ENCODE data around the gene OSBPL6.

Gene OSBPL6

DNA sequence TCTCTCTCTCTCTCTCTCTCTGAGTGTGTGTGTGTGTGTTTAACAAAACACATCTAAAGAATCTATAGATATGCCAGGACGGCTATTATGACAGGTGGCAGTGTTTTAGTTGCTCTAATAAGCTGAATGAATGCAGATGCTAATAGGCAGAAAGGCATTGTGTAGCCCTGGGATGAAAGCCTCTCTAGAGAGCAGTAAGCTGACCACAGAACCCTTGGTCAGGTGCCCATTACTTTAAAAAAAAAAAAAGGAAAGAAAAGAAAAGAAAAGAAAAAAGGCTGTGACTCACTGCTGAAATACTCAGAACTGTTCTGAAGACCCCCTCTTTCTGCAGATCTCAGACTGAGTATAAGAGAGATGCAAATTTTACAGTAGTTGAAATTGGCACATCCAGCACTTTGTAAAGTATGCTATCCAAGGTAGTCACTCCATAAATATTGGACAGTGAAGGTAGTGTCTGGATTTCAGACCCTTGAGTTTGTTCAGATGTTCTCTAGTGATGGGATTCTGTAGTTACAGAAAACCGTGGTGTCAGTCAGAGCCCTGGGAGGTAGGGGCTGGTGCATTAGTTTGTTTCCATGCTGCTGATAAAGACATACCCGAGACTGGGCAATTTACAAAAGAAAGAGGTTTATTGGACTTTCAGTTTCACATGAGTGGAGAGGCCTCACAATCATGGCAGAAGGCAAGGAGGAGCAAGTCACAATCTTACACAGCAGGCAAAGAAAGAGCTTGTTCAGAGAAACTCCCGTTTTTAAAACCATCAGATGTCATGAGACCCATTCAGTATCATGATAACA lies 30.9 kb downstream of the OSBPL6 start:
- TF ChIP-seq, protein P1, sequence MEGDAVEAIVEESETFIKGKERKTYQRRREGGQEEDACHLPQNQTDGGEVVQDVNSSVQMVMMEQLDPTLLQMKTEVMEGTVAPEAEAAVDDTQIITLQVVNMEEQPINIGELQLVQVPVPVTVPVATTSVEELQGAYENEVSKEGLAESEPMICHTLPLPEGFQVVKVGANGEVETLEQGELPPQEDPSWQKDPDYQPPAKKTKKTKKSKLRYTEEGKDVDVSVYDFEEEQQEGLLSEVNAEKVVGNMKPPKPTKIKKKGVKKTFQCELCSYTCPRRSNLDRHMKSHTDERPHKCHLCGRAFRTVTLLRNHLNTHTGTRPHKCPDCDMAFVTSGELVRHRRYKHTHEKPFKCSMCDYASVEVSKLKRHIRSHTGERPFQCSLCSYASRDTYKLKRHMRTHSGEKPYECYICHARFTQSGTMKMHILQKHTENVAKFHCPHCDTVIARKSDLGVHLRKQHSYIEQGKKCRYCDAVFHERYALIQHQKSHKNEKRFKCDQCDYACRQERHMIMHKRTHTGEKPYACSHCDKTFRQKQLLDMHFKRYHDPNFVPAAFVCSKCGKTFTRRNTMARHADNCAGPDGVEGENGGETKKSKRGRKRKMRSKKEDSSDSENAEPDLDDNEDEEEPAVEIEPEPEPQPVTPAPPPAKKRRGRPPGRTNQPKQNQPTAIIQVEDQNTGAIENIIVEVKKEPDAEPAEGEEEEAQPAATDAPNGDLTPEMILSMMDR (IDR thresholded peaks at IDR 0.05; ENCODE audit: insufficient read depth, missing control alignments): no peak
- no peak for DNase-seq (ENCODE audit: insufficient read length, low spot score)
- no peak for FAIRE-seq

DNA sequence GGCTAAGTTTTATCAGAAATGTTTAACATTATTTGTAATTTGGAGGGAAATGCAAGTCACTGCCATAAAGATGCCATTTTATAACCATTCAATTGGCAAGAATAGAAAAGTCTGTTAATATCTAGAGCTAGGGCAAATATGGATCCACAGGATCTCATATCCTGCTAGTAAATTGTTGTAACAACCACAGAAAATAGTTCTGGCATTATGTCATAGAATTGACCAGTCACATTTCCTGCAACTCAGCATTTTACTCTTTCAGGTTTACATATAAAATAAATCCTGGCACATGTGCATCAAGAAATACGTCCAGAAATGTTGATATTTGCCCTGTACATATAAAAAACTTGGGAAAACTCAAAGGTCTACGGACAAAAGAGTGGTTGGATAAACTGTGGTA lies 32.9 kb downstream of the OSBPL6 start:
- no peak for FAIRE-seq
- DNase-seq (ENCODE audit: insufficient read length, low spot score): no peak
- TF ChIP-seq, protein P1 (IDR thresholded peaks at IDR 0.05; ENCODE audit: insufficient read depth, missing control alignments): no peak

DNA sequence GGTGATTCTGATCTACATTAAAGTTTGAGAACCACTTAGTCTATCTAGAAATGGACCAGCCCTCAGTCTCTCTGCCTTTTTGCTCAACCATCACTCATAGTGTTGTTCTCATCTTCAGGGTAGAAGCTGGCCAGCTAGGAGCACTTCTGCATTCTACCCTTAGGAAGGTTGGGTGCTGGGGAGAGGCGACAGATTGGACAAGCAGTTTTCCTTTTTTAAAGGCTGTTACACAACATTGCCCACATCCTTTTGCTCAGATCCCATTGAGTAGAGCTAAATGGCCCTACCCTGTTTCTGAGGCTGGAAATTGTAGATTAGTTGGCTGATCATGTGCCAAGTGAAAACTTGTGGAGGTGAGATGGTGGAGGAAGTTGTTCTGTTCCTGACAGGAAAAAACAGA lies 35.6 kb downstream of the OSBPL6 start:
- no peak for FAIRE-seq
- TF ChIP-seq, protein P1 (IDR thresholded peaks at IDR 0.05; ENCODE audit: insufficient read depth, missing control alignments): no peak
- no peak for DNase-seq (ENCODE audit: insufficient read length, low spot score)

DNA sequence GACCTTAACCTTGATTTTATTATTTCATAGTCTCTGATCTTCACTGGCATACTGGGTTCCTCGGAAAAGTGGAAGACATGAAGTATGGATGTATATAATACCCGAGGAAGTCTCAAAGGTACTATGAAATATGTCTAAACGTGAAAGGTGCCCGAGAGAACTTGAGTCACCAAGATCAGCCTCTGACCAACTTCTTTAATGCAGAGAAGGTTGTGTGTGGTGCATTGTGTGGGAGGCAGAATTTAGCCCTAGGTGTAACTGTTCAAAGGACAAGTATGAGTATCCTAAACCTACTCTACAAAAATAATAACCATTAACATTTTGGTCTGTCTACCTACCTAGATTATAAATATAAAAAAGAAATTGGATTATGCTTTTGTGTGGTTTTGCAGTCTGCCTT lies 36.1 kb downstream of the OSBPL6 start:
- TF ChIP-seq, protein P1 (IDR thresholded peaks at IDR 0.05; ENCODE audit: insufficient read depth, missing control alignments): no peak
- peak; percentile 11 for FAIRE-seq
- no peak for DNase-seq (ENCODE audit: insufficient read length, low spot score)

DNA sequence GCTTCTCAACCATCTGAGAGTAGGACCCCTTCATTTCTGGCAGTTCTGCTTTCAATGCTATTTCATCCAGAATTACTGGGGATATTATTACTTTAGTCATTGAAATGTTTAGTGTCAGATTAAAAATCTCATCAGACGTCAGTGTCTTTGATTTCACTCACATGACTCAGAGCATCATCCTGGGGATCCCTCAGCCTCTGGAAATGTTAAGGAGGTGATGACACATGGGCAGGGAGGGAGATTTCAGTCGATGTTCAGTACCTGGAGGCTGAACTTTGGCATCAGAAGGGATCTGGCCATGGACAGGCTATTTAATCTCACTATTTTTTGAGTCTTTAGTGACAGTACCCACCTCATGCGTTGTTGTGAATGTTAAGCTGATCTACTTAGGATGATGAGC lies 39.1 kb downstream of the OSBPL6 start:
- TF ChIP-seq, protein P1 (IDR thresholded peaks at IDR 0.05; ENCODE audit: insufficient read depth, missing control alignments): no peak
- no peak for DNase-seq (ENCODE audit: insufficient read length, low spot score)
- FAIRE-seq: peak; percentile 97

DNA sequence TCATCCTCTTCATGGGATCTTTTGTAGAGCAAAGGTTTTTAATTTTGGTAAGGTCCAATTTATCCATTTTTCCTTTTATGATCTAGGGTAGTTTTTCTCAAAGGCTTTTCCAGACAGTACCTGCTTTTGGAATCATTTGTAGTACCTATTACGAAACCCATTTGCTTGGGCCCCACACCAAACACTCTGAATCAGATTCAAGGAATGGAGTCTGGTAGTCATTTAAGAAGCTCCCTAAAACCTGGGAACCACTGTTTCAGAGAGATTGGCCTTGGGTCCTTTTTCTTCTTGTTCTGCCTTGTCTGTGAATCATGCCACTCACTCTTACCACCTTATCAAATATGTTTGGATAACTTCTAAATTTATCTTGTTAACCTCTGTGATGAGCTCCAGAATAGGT lies 40.3 kb downstream of the OSBPL6 start:
- TF ChIP-seq, protein P1 (IDR thresholded peaks at IDR 0.05; ENCODE audit: insufficient read depth, missing control alignments): no peak
- FAIRE-seq (no peak), DNase-seq (ENCODE audit: insufficient read length, low spot score) (no peak)

DNA sequence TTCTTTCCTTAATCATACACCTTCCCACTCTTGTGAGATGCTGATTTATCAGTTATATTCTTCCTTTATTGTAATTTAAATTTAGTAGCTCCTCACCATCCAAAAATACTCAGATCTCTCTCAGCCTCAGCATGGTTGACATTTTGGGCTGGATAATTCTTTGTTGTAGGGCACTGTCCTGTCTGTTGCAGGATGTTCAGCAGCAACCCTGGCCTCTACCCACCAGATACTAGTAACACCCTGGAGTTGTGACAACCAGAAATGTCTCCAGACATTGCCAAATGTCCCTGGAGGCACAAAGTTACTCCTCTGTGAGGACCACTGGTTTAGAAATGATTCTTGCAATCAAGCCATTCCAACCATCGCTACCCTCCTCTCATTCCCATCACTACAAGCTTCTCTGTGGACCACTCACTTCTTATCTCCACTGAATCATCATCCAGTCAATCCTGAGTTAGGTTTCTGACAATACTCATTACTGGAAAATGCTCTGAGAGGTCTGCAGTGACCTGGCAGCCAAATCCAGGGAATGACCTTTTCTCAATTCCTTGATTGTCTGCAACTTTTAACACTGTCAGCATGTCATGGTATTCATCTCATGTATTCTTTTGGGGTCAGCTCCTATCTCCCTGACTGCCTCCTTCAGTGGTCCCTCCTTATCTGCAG lies 43.3 kb downstream of the OSBPL6 start:
- FAIRE-seq: no peak
- TF ChIP-seq, protein P1 (IDR thresholded peaks at IDR 0.05; ENCODE audit: insufficient read depth, missing control alignments): no peak
- no peak for DNase-seq (ENCODE audit: insufficient read length, low spot score)

Measured in D721Med (cell line).